ENCODE results near the gene MPLKIP. TPM values are rescaled to one million over a fixed set of nuclear protein-coding genes. Genes with fewer than 3 reads are reported as not detected.

Gene MPLKIP
- total and polyA plus RNA-seq, 4 donors: 20.5 to 45.0 (median 31.7) TPM

- Histone ChIP-seq H3K9ac (ENCODE audit: low read depth in 1 of 2, low read length in 2 of 2) (no peak overlapping the region), H3K4me1 (ENCODE audit: control insufficient read depth in 4 of 4, insufficient read depth in 4 of 4, low read length in 3 of 4) (no peaks in the 10 kb centered on the region), H3K36me3 (ENCODE audit: control insufficient read depth in 4 of 4, insufficient read depth in 3 of 4, low read depth in 1 of 4, low read length in 3 of 4) (peaks cover 0 to 2% (median 0%) of the 10 kb centered on the region in 4 donors), H3K27ac (ENCODE audit: low read depth in 1 of 2, low read length in 2 of 2) (no peak overlapping the region), H3K27me3 (ENCODE audit: control insufficient read depth in 4 of 4, insufficient read depth in 4 of 4, low read length in 3 of 4) (no peaks in the 10 kb centered on the region), H3K4me3 (ENCODE audit: low read depth in 1 of 3, low read length in 3 of 3) (no peak overlapping the region), H3K9me3 (ENCODE audit: control insufficient read depth in 4 of 4, low read length in 3 of 4) (peaks cover 0 to 4% (median 0%) of the 10 kb centered on the region in 4 donors)
- WGBS: 95% methylated on average over 2 of the region's 2 CpGs
- TF ChIP-seq RAD21 (IDR thresholded peaks at IDR 0.05) (no peak), HNF4A (conservative IDR thresholded peaks at IDR 0.05) (no peak)
- no peak for DNase-seq (ENCODE audit: low spot score)
These were observed 18.5 kb downstream of the MPLKIP start for GRCh38 chr7:40115936-40116335.

- no peak for TF ChIP-seq MAX (IDR thresholded peaks at IDR 0.05)
- TF ChIP-seq REST (IDR thresholded peaks at IDR 0.05): no peak
- no peak for TF ChIP-seq HNF4G (IDR thresholded peaks at IDR 0.05)
- peak; percentile 55 for TF ChIP-seq ATF3 (IDR thresholded peaks at IDR 0.05)
- TF ChIP-seq FOXA2 (IDR thresholded peaks at IDR 0.05): no peak
- no peak for TF ChIP-seq YY1 (IDR thresholded peaks at IDR 0.05)
- no peak for TF ChIP-seq ZBTB33 (IDR thresholded peaks at IDR 0.05)
- TF ChIP-seq CTCF (IDR thresholded peaks at IDR 0.05; ENCODE audit: low read depth, low read length, missing input control): no peak
- H3K9ac ChIP-seq (ENCODE audit: low read depth in 1 of 2, low read length in 2 of 2): no peak overlapping the region
- no peak overlapping the region for H3K4me3 ChIP-seq (ENCODE audit: low read depth in 1 of 3, low read length in 3 of 3)
- peaks cover 0 to 3% (median under 1%) of the 10 kb centered on the region in 4 donors for H3K4me1 ChIP-seq (ENCODE audit: control insufficient read depth in 4 of 4, insufficient read depth in 4 of 4, low read length in 3 of 4)
- no peaks in the 10 kb centered on the region for H3K9me3 ChIP-seq (ENCODE audit: control insufficient read depth in 4 of 4, low read length in 3 of 4)
- no peak for DNase-seq (ENCODE audit: low spot score)
- peaks cover 0 to 1% (median 0%) of the 10 kb centered on the region in 4 donors for H3K36me3 ChIP-seq (ENCODE audit: control insufficient read depth in 4 of 4, insufficient read depth in 3 of 4, low read depth in 1 of 4, low read length in 3 of 4)
- H3K27ac ChIP-seq (ENCODE audit: low read depth in 1 of 2, low read length in 2 of 2): no peak overlapping the region
- no peaks in the 10 kb centered on the region for H3K27me3 ChIP-seq (ENCODE audit: control insufficient read depth in 4 of 4, insufficient read depth in 4 of 4, low read length in 3 of 4)
- WGBS: 40% methylated on average over 4 of the region's 4 CpGs
These were observed 28.4 kb downstream of the MPLKIP start for GRCh38 chr7:40105879-40106473.
